ENCODE measurements around the gene FOXP4.

FOXP4 gene

DNA sequence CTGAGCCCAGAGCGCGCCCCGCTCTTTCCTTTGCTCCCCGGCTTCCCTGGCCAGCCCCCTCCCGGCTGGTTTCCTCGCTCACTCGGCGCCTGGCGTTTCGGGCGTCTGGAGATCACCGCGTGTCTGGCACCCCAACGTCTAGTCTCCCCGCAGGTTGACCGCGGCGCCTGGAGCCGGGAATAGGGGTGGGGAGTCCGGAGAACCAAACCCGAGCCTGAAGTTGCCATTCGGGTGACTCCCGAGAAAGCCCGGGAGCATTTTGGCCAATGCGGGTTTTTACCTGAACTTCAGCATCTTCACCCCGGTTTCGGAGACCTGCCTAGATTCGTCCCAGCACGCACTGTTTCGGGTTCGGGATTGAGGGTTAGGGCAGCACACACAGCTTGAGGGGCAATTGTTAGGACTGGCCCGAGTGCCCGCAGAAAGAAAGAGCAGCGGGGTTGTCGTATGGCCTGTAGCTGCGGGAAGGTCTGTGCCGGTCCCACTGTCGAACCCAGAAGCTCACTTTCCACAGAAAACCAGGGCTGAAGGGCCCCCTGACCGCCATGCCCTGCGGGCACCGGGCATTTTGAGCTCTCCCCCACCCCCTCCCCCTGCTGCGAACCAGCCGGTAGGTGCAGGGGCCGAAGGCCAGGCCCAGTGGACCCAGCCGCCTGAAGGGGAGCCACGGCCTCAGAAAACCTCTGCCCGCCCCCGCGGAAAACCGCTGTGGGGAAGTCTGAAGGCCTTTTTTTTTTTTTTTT is 2.1 kb downstream of the FOXP4 start:
- DNase-seq = peak; percentile 65

GRCh38 chr6:41548841-41549642 is 2.9 kb downstream of the FOXP4 start:
- DNase-seq = no peak

GRCh38 chr6:41549673-41550072 is 3.5 kb downstream of the FOXP4 start:
- no peak for DNase-seq

DNA sequence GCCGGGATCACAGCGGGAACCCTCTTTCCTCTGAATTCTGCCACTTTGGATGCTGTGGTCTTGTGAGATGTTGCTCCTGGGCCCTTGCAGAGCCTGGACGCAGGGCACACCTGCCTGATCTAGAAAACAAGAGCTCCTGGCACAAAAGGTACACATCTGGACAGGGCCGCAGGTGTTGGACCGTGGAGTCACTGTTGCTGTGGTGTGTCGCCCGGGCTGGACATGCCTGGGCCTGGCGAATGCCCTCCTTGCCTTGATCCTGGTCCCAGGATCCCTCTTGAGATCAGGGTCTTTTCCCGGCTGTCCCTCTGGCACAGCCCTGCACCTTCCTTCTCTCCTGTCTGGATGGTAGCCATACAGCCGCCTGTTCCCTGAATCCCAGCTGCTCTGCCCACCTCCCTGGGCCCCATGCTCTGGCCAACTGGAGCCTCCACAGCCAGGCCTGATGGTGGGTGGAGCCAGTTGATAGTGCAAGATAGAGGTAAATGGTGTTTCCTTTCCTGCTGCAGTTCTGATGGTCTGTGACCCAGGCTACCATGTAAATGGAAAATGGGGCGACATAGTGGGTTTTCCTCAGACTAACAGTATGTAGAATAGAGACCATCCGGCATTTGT is 5.0 kb downstream of the FOXP4 start:
- no peak for DNase-seq

- no peak for DNase-seq
These were observed 5.7 kb downstream of the FOXP4 start for GRCh38 chr6:41551857-41552256.

GRCh38 chr6:41552723-41553122 is 6.5 kb downstream of the FOXP4 start:
- no peak for DNase-seq

DNA sequence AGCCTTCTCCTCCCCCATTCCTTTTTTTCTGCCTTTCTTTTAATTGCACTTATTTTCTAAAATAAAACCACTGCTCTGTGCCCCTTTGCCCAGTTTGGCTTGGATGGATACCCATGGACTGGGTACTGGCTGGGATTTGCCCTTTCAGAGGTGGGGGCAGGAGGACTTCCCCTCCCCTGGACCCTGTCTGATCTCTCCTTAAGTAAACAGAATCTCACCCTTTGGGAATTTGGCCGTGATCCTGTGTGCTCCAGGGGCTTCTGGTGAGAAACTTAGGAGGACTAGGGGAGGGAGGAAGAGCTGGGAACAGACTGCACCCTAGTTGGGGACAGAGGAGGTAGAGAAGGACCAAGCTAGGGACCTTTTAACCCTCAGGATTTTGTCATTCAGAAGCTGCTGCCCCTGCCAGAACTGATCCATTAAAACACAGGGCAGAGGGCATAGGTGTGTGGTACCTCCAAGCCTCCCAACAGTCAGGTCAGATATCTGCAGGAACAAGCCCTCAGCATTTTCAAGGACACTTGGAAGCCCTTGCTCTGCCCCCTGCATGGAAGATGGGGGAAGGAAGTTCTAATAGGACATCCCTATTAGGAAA is 7.3 kb downstream of the FOXP4 start:
- DNase-seq = no peak

DNA sequence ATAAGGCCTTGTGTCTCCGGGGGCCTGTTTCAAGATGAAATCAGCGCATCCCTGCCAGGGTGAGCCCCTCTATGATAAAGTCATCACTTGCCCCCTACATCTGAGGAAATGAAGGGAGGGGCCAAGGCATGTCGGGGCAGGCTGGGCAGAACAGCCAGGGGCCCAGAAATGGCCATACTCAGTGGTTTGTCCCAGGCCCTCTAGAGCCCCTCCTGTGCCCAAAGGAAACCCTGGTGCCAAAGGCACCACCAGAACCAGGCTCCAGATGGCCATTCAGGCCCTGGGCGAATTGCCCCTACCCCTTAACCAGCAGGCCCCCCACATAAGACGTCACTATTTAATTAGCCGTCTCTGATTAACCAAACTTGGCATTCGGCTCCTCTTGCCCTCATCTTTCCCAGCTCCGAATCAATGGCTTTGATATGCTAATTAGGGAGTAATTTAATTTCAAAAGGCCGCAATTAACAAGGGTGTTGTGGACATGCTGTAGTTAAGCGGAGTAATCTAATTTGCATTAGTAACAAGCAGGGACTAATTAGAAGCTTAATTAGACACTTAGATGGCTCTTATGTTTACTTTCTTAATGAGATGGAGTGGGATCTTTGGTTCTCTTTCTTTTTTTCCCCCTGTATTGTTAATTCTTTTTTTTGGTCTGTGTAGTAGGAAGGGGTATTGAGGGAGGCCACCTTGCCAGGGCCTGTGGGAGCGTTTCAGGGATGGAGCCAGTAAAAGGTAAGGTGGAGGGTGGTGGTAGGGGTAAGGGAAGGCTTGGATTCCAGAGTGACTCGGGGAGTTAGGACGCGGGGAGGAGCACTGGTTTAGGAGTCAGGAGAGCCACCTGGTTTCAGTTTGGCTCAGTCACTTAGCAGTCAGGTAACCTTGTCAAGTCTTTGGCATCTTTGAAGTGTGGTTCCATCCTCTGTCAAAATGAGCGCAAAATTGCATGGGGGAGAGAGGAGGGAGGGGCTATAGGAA is 9.4 kb downstream of the FOXP4 start:
- no peak for DNase-seq

- no peak for DNase-seq
These were observed 11.2 kb downstream of the FOXP4 start for GRCh38 chr6:41557335-41557734.

DNA sequence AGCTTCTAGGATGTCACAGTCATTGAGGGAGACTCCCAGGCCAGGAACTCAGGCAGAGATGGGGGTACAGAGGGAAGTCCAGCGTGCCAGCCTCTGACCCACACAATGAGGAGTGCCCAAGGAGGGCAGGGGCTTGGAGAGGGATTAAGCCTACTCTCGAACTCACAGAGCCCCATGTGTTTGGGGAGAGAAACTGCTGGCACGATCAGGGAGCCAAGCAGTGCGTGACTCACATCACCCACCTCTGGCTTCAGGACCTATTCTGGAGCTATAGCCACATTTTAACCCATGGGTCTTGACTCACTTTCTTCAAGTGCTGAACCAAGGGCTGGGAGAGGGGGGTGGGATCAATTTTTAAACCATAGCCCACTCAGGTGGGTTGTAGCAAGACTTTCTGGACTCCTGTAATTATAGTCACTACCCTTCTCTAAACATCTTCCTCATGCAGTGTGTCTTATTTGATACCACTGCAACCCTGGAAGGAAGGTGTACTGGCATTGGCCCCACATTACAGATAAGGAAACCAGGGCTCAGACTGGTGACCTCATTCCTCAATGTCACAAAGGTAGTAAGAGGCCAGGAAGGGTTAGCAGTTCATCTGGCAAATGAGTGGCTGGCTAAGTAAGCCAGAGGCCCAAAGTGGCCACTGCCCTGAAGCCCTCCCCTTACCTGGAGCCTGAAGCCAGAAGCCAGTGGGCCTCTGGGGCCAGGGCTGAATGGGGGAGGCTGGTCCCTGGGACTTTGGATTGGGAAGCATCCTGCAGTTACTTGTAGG is 12.0 kb downstream of the FOXP4 start:
- DNase-seq = no peak

GRCh38 chr6:41559655-41560427 is 13.7 kb downstream of the FOXP4 start:
- DNase-seq = no peak

DNA sequence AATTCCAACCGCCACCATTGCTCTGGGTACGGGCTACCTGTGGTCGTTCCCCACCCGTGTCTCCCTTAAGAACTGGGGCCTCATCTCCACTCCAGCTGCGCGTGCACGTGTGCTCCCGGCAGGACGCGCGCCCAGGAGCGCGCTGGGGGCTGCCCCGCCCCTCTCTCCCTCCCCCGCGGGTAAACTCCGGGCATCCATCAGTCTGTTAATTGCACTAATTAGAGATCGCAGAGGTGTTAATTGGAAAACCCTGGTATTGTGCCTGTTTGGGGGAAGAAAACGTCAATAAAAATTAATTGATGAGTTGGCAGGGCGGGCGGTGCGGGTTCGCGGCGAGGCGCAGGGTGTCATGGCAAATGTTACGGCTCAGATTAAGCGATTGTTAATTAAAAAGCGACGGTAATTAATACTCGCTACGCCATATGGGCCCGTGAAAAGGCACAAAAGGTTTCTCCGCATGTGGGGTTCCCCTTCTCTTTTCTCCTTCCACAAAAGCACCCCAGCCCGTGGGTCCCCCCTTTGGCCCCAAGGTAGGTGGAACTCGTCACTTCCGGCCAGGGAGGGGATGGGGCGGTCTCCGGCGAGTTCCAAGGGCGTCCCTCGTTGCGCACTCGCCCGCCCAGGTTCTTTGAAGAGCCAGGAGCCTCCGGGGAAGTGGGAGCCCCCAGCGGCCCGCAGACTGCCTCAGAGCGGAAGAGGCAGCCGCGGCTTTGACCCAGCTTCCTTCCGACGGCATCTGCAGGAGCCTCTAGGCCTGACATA is 14.4 kb downstream of the FOXP4 start:
- DNase-seq = peak; percentile 80

DNA sequence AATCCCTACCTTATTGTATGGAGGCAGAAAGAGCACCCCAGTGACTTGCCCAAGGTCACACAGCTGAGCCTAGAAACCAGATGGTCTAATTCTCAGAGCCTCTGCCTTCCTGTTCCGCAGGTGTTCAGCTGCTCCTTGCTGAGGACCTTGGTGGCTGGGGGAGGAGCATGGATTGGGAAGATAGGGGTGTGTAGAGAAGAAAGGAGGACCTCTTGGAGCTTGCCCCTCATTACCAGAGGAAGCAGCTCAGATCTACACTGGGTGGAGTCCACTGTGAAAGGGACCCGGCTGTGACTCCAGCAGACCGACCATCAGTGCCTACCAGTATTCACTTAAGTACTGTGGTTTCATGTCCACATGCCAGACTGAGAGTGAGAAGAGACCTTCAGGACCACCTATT is 15.2 kb downstream of the FOXP4 start:
- DNase-seq = no peak

DNA sequence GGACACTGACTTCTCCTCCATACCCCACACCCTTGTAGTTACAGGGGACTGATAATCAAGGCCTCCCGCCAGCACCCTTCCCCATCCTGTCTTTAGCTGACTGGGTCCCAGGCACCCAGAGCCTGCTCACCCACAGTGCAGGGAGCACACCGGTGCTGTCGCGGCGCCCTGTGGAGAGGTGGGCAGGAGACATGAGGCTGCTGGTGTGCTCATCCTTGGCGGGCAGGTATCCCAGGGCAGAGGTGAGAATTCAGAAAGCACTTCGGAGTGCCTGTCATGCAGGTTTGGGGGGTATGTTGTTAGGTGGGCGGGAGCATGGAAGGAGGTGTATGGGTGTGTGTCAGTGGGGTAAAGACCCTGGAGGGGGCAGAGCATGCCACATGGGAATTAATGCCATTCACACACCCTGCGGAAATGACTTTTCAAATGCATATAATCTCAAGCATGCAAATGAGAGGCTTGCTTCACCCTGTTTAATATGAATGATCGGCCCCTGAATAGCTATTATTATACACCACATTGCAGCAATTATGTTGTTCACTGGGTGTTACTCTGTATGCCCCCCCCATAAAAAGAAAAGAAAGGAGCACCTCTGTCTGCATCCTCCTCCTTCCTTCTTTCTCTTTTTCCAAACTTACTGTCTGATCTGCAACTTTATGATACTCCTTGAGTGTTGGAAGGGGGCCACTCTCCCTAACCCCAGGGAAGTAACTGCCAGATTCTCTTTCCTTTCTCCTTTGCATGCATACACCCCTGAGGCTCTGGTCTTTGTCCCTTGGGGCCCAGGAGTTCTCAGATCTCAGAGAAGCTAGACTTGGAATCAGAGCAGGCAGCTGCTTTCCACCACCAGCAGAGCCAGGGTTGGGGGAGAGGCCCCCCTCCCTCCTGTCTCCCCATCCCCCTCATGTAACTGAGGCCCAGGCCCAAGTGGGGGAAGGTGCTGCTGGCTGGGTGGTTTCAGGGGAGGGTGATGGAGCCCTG is 16.0 kb downstream of the FOXP4 start:
- no peak for DNase-seq

DNA sequence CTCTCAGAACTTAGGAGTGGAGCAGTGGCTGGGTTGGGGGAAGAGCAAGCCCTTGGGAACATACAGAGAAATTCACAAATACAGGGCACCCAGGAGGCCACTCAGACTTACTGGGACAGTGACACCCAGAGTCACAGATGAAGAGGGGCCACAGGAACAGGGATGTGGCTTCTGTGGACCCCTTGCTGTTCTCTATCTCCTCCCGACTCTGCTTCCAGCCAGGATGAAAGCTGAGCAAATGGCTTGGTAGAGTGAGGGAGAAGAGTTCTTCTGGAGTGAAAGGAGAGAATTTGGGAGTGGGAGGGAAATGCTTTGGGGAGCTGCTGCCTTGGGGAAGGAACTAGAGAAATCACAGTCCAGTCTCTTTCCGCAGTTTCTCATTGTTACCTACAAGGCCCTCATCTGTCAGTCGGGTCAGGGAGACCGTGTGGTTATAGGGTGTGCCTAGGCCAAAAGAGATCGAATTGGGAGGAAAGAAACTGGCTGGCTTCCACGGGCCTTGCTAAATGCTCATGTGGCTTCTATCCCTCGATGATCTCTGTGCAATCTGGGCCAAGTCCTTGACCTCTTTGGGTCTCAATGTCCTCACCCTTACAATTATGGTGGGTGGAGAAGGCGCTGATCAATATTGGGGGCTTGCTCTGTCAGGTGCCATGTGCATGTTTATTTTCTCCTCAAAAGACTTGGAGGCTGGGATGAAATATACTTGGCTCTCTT is 17.0 kb downstream of the FOXP4 start:
- no peak for DNase-seq

GRCh38 chr6:41564448-41565142 is 18.4 kb downstream of the FOXP4 start:
- no peak for DNase-seq

- DNase-seq = no peak
These were observed 19.5 kb downstream of the FOXP4 start for GRCh38 chr6:41565701-41566100.

All from stimulated activated naive CD4-positive, alpha-beta T cell treated with Interleukin-2 at 50 U/mL for 16 hours (primary cell).